Sigmoid colon (tissue), 3 donors: Measurements from ENCODE around the gene EXOC6B.

Experiments used
- POLR2A ChIP-seq, 2 donors: fragments of 450-650 bp; IDR thresholded peaks; one replicate each; pipeline ENCODE4 v1.6.1; 2016; ENCODE audit warnings: antibody characterized with exemption in 2 of 2, mild to moderate bottlenecking in 2 of 2, moderate library complexity in 2 of 2
- TF ChIP-seq, protein P1 (sequence below), 4 experiments: fragments of 450-650 bp in 3 of 4; fragments of 200-600 bp in 1 of 4; IDR thresholded peaks; one replicate each; pipeline ENCODE4 v1.5.1; 2016 to 2019; ENCODE audit warnings: antibody characterized with exemption in 4 of 4, mild to moderate bottlenecking in 3 of 4, moderate library complexity in 2 of 4

DNA sequence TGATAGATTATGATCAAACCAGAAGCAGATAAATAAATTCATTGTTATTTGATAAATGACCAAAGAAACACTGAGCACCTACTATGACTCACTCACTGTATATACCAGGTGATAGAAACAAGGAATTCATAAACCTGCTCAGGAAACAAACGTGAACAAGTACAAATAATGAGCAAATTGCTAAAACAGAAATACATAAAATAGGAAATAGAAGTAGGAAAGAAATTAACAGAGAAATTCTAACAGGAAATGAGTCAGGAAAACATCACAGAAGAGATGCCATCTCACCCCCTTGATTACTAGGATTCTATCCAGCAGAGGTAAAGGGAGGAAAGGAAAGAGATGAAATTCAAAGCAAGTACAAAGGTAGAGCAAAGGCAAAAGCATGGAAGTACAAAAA, 31.3 kb downstream of the EXOC6B start:
- TF ChIP-seq, protein P1, sequence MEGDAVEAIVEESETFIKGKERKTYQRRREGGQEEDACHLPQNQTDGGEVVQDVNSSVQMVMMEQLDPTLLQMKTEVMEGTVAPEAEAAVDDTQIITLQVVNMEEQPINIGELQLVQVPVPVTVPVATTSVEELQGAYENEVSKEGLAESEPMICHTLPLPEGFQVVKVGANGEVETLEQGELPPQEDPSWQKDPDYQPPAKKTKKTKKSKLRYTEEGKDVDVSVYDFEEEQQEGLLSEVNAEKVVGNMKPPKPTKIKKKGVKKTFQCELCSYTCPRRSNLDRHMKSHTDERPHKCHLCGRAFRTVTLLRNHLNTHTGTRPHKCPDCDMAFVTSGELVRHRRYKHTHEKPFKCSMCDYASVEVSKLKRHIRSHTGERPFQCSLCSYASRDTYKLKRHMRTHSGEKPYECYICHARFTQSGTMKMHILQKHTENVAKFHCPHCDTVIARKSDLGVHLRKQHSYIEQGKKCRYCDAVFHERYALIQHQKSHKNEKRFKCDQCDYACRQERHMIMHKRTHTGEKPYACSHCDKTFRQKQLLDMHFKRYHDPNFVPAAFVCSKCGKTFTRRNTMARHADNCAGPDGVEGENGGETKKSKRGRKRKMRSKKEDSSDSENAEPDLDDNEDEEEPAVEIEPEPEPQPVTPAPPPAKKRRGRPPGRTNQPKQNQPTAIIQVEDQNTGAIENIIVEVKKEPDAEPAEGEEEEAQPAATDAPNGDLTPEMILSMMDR (IDR thresholded peaks at IDR 0.05), result no peak
- TF ChIP-seq POLR2A (IDR thresholded peaks at IDR 0.05), result no peak
